Stomach (tissue), 9 donors: Measurements from ENCODE around the gene TLL1. TPM values are rescaled to one million over a fixed set of nuclear protein-coding genes. Genes with fewer than 3 reads are reported as not detected.

Experiments
- DNase-seq, 2 donors: peaks; one replicate each; pipeline versions ENCODE4 v3.0.0 to v3.0.0-alpha.2; 2013 to 2019
- H3K27ac ChIP-seq, 5 donors: fragments of 200-600 bp in 4 of 5; sonication (generic) in 4 of 5; one replicate each; pipeline ENCODE4 v1.5.1; 2013 to 2019; ENCODE audit warnings: mild to moderate bottlenecking in 1 of 5, moderate library complexity in 1 of 5
- H3K27me3 ChIP-seq, 3 donors: fragments of 200-600 bp; sonication (generic); one replicate each; pipeline ENCODE4 v1.5.1; 2017 to 2019; ENCODE audit warnings: mixed run types in 1 of 3
- H3K36me3 ChIP-seq, 4 donors: fragments of 200-600 bp; sonication (generic); 1 replicate in 3 of 4; 2 replicates in 1 of 4; pipeline ENCODE4 v1.5.1; 2016 to 2019
- H3K4me1 ChIP-seq, 4 donors: fragments of 200-600 bp; sonication (generic); one replicate each; pipeline ENCODE4 v1.5.1; 2016 to 2019
- H3K4me3 ChIP-seq, 4 donors: fragments of 200-600 bp; sonication (generic) in 3 of 4; one replicate each; pipeline ENCODE4 v1.5.1; 2016 to 2019; ENCODE audit warnings: mild to moderate bottlenecking in 1 of 4
- H3K9me3 ChIP-seq, 4 donors: fragments of 200-600 bp; sonication (generic); one replicate each; pipeline ENCODE4 v1.5.1; 2016 to 2019
- CTCF ChIP-seq, 7 experiments: fragments of 450-650 bp in 4 of 7; fragments of 200-600 bp in 3 of 7; sonication (generic) in 3 of 7; IDR thresholded peaks; one replicate each; pipeline ENCODE4 v1.5.1; 2016 to 2019; ENCODE audit warnings: antibody characterized with exemption in 7 of 7, control low read depth in 2 of 7, mild to moderate bottlenecking in 1 of 7
- EP300 ChIP-seq: sonication (generic); formaldehyde crosslinking; IDR thresholded peaks from one replicate; pipeline ENCODE4 v1.6.1; 2017; ENCODE audit warnings: antibody characterized with exemption
- POLR2A ChIP-seq, 4 donors: fragments of 450-650 bp; IDR thresholded peaks; one replicate each; pipeline ENCODE4 v1.6.1; 2016; ENCODE audit warnings: antibody characterized with exemption in 4 of 4, control low read depth in 2 of 4, mild to moderate bottlenecking in 1 of 4, moderate library complexity in 1 of 4
- POLR2AphosphoS5 ChIP-seq, 3 donors: sonication (generic); formaldehyde crosslinking; IDR thresholded peaks; one replicate each; pipeline ENCODE4 v1.6.1; 2016; ENCODE audit warnings: antibody characterized with exemption in 3 of 3
- WGBS, 5 donors: extraction: QIAGEN DNeasy Blood & Tissue Kit in 3 of 5; methylation state at CpG; one replicate each; pipeline versions ENCODE4 v1.1.5 to v1.1.7; 2013 to 2018; 5-methylcytosine and 5-hydroxymethylcytosine counted together
- intact Hi-C: fragments of 100-400 bp; cut with DNase I; formaldehyde crosslinking; loops from one replicate; pipeline ENCODE4 v1.15.1; 2023; ENCODE audit warnings: low total_unique reads
- polyA plus RNA-seq, 3 donors: library from polyadenylated mRNA; stranded (reverse); fragments of 200-250 nt; gene quantifications; one replicate each; pipeline ENCODE4 v1.2.3, GENCODE V29; 2013
- total RNA-seq, 5 donors: library from RNA; depleted of rRNA; stranded (reverse); fragments of >200 nt; gene quantifications; one replicate each; pipeline versions ENCODE4 v1.1.0 to v1.2.3, GENCODE V29; 2014 to 2016
- donor health status: healthy with polysubstance abuse.
- donor health status: Bipolar disorder and iron deficiency.
- donor health status: healthy.

The TLL1 gene
- total and polyA plus RNA-seq, 8 donors = under 0.01 to 27.5 (median 0.28) TPM; not detected in 1

GRCh38 chr4:166075599-166075998 is 202.6 kb downstream of the TLL1 start:
- intact Hi-C loops = no loop called here

GRCh38 chr4:166077782-166078181 is 204.7 kb downstream of the TLL1 start:
- WGBS, 5 donors = 87 to 91% (median 90%) methylated on average over 4 of the region's 4 CpGs
- H3K9me3 ChIP-seq = no peaks in the 10 kb centered on the region
- H3K36me3 ChIP-seq = no peaks in the 10 kb centered on the region
- H3K4me3 ChIP-seq = no peak overlapping the region
- DNase-seq = no peak
- no peaks in the 10 kb centered on the region for H3K4me1 ChIP-seq
- no peak overlapping the region for H3K27ac ChIP-seq
- H3K27me3 ChIP-seq = no peaks in the 10 kb centered on the region
- intact Hi-C loops = no loop called here
- no peak for TF ChIP-seq EP300
- TF ChIP-seq POLR2AphosphoS5 (IDR thresholded peaks at IDR 0.05) = no peak

More at GRCh38 chr4:166075599-166075998, 202.6 kb downstream of the TLL1 start:
- no peaks in the 10 kb centered on the region for H3K4me1 ChIP-seq
- TF ChIP-seq EP300 (no peak), POLR2AphosphoS5 (IDR thresholded peaks at IDR 0.05) (no peak), CTCF (IDR thresholded peaks at IDR 0.05) (no peak), POLR2A (IDR thresholded peaks at IDR 0.05) (no peak)
- H3K9me3 ChIP-seq = no peaks in the 10 kb centered on the region
- H3K27ac ChIP-seq = no peak overlapping the region
- H3K36me3 ChIP-seq = no peaks in the 10 kb centered on the region
- DNase-seq = no peak
- H3K4me3 ChIP-seq = no peak overlapping the region
- 21 to 38% (median 29%) methylated on average over 1 of the region's 1 CpG for WGBS, 5 donors
- no peaks in the 10 kb centered on the region for H3K27me3 ChIP-seq

GRCh38 chr4:166078383-166078782 is 205.3 kb downstream of the TLL1 start:
- H3K36me3 ChIP-seq = no peaks in the 10 kb centered on the region
- 90 to 96% (median 92%) methylated on average over 3 of the region's 3 CpGs for WGBS, 5 donors
- H3K27me3 ChIP-seq = no peaks in the 10 kb centered on the region
- no peak for DNase-seq
- intact Hi-C loops = no loop called here
- no peaks in the 10 kb centered on the region for H3K4me1 ChIP-seq
- no peaks in the 10 kb centered on the region for H3K9me3 ChIP-seq
- H3K27ac ChIP-seq = no peak overlapping the region
- TF ChIP-seq POLR2AphosphoS5 (IDR thresholded peaks at IDR 0.05) (no peak), EP300 (no peak), POLR2A (IDR thresholded peaks at IDR 0.05) (no peak), CTCF (IDR thresholded peaks at IDR 0.05) (no peak)
- H3K4me3 ChIP-seq = no peak overlapping the region

- DNase-seq = no peak
- whole genome bisulfite sequencing, 5 donors = 78 to 89% (median 86%) methylated on average over 2 of the region's 2 CpGs
- Histone ChIP-seq H3K27me3 (no peaks in the 10 kb centered on the region), H3K27ac (no peak overlapping the region), H3K4me1 (no peaks in the 10 kb centered on the region), H3K36me3 (no peaks in the 10 kb centered on the region), H3K4me3 (no peak overlapping the region), H3K9me3 (no peaks in the 10 kb centered on the region)
- TF ChIP-seq POLR2A (IDR thresholded peaks at IDR 0.05) = no peak
- TF ChIP-seq POLR2AphosphoS5 (IDR thresholded peaks at IDR 0.05) = no peak
- TF ChIP-seq CTCF (IDR thresholded peaks at IDR 0.05) = no peak
- no peak for TF ChIP-seq EP300
- intact Hi-C loops = no loop called here
These were observed 205.9 kb downstream of the TLL1 start for GRCh38 chr4:166078955-166079354.

- no peaks in the 10 kb centered on the region for H3K27me3 ChIP-seq
- no peak overlapping the region for H3K4me3 ChIP-seq
- no peak for DNase-seq
- WGBS, 5 donors = 30 to 72% (median 44%) methylated on average over 2 of the region's 2 CpGs
- intact Hi-C loops = loop anchor here (5.0 kb wide), 1 partner anchor 550 kb away; no protein-coding TSS in a partner anchor
- no peak overlapping the region for H3K27ac ChIP-seq
- H3K36me3 ChIP-seq = no peaks in the 10 kb centered on the region
- no peaks in the 10 kb centered on the region for H3K9me3 ChIP-seq
- no peaks in the 10 kb centered on the region for H3K4me1 ChIP-seq
- no peak for TF ChIP-seq POLR2A (IDR thresholded peaks at IDR 0.05)
- no peak for TF ChIP-seq POLR2AphosphoS5 (IDR thresholded peaks at IDR 0.05)
- no peak for TF ChIP-seq EP300
- no peak for TF ChIP-seq CTCF (IDR thresholded peaks at IDR 0.05)
These were observed 214.5 kb downstream of the TLL1 start for GRCh38 chr4:166087569-166087968.
